OCI-LY3 (cell line): ENCODE measurements around the gene DBF4B.

ENCODE experiments used
- H2AFZ ChIP-seq: fragments of 200-600, 300-600 bp; shearing (Covaris generic); 2 replicates; pipeline ENCODE4 v1.6.0; 2014; ENCODE audit warnings: antibody characterized with exemption, low read depth, low read length
- H3K27ac ChIP-seq: fragments of 200-600, 300-600 bp; sonication (generic); 2 replicates; pipeline ENCODE4 v1.5.1; 2014; ENCODE audit warnings: mild to moderate bottlenecking, low read length, moderate library complexity, mixed read lengths
- H3K27me3 ChIP-seq: fragments of 200-600, 300-600 bp; sonication (generic); 2 replicates; pipeline ENCODE4 v1.6.1; 2014; ENCODE audit warnings: low read depth, low read length, mixed read lengths
- H3K36me3 ChIP-seq: fragments of 200-600, 300-600 bp; sonication (generic); replicated peaks from 2 replicates; pipeline ENCODE3; 2014; ENCODE audit warnings: low read depth, low read length, mixed read lengths
- H3K4me1 ChIP-seq: fragments of 300-600, 200-600 bp; sonication (generic); 2 replicates; pipeline ENCODE4 v1.6.1; 2014; ENCODE audit warnings: low read length, mixed read lengths
- H3K4me2 ChIP-seq: fragments of 200-600, 300-600 bp; sonication (generic); 2 replicates; pipeline ENCODE4 v1.6.1; 2014; ENCODE audit warnings: low read length, mixed read lengths
- H3K4me3 ChIP-seq: fragments of 300-600, 200-600 bp; sonication (generic); 2 replicates; pipeline ENCODE4 v1.5.1; 2014; ENCODE audit warnings: antibody characterized with exemption, mild to moderate bottlenecking, low read length, moderate library complexity
- H3K79me2 ChIP-seq: fragments of 300-600, 200-600 bp; shearing (Covaris generic); 2 replicates; pipeline ENCODE4 v1.6.1; 2014; ENCODE audit warnings: mild to moderate bottlenecking, low read length, mixed read lengths
- H3K9ac ChIP-seq: fragments of 300-600, 200-600 bp; shearing (Covaris generic); 2 replicates; pipeline ENCODE4 v1.6.0; 2014; ENCODE audit warnings: mild to moderate bottlenecking, low read length, moderate library complexity
- H3K9me3 ChIP-seq: fragments of 200-600, 300-600 bp; shearing (Covaris generic); 2 replicates; pipeline ENCODE4 v1.6.1; 2014; ENCODE audit warnings: low read length, mixed read lengths; ENCODE audit not compliant: insufficient read depth
- H4K20me1 ChIP-seq: fragments of 200-600, 300-600 bp; sonication (generic); 2 replicates; pipeline ENCODE4 v1.6.1; 2016; ENCODE audit warnings: low read length, mixed read lengths; ENCODE audit not compliant: insufficient read depth
- CTCF ChIP-seq: fragments of 200-600, 300-600 bp; sonication (generic); IDR thresholded peaks from 2 replicates; pipeline ENCODE4 v1.5.1; 2014; ENCODE audit warnings: antibody characterized with exemption, low read length, low read depth
- EZH2phosphoT487 ChIP-seq: fragments of 200-600 bp; shearing (Covaris generic); IDR thresholded peaks from 2 replicates; pipeline ENCODE4 v1.6.1; 2018; ENCODE audit warnings: antibody characterized with exemption, mixed run types, low read depth

The DBF4B gene

DNA sequence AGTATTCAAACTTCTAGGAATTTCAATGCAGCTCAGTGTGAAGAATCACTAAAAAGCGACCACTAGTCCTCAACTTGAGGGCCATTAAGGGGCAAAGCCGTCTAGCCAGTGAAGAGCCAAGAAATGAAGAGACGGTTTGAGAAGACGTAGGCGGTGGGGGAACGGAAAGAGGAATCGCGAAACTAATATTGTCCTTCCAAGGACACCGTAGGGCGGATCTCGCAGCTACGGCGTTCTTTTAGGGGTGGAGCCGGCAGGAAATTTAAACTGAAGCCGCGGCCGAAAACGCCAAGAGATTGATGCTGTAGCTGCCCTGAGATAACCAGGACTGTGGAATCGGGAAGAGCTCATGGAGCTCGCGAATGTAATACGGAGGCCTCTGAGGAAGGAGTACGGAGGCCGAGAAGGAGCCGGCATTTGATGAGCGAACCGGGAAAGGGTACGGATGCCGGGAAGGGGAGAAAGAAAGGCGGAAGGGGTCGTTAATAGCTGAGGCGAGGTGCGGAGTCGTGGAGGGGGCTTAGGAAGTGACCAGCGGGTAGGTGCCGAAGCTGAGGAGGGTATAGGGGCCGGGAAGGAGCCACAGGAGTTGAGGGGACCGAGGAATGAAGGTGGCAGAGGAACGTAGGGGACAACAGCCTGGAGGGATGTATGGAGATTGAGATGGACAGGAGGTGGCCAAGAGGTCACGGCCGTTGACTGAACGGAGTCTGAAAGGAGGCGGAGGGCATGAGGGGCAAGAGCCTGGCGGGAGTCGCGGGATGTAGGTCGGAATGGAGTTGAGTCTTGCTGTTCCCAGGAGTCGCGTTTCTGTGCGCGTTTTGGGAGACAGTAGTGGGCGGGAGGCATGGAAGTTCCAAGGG lies at the start of gene DBF4B:
Gene DBF4B (plus strand): TSS at position 265 of the 863 bp plus-strand sequence. CDS start 156 bp downstream, at position 421.
- Histone ChIP-seq H3K79me2 (peaks cover 22% of the 10 kb centered on the region), H3K4me2 (peak within 1 kb of the TSS; percentile 80), H3K4me1 (peaks cover 12% of the 10 kb centered on the region), H4K20me1 (no peaks in the 10 kb centered on the region), H3K9ac (peak within 1 kb of the TSS; percentile 86), H2AFZ (peak within 1 kb of the TSS; percentile 96), H3K27ac (peak within 1 kb of the TSS; percentile 78), H3K4me3 (peak within 1 kb of the TSS; percentile 87), H3K9me3 (no peaks in the 10 kb centered on the region), H3K36me3 (no peaks in the 10 kb centered on the region), H3K27me3 (no peaks in the 10 kb centered on the region)
- no peak for TF ChIP-seq CTCF

DNA sequence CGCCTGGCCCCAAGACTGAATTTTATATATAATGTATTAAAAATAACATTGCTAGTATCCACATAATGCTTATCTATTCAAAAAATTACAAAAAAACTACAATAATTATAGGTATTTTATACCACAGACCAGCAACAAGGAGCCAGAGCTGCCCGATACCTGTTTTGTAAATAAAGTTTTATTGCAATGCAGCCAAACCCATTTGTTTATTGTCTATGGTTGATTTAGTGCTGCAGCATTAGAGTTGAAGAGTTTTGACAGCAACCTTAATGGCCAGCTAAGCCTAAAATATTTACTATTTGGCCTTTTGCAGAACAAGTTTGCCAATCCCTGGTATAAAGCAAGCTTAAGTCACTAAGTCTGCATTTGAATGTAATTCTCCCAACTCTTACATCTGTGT lies 46.6 kb upstream of the DBF4B start:
- H3K4me2 ChIP-seq, result no peak overlapping the region
- no peak for TF ChIP-seq CTCF
- no peak for TF ChIP-seq EZH2phosphoT487
- H3K9me3 ChIP-seq, result no peaks in the 10 kb centered on the region
- no peak overlapping the region for H3K9ac ChIP-seq
- no peaks in the 10 kb centered on the region for H4K20me1 ChIP-seq
- H3K4me1 ChIP-seq, result no peaks in the 10 kb centered on the region
- H3K79me2 ChIP-seq, result no peaks in the 10 kb centered on the region
- H2AFZ ChIP-seq, result no peak overlapping the region
- no peak overlapping the region for H3K4me3 ChIP-seq
- H3K27ac ChIP-seq, result no peak overlapping the region
- no peaks in the 10 kb centered on the region for H3K36me3 ChIP-seq
- no peaks in the 10 kb centered on the region for H3K27me3 ChIP-seq

DNA sequence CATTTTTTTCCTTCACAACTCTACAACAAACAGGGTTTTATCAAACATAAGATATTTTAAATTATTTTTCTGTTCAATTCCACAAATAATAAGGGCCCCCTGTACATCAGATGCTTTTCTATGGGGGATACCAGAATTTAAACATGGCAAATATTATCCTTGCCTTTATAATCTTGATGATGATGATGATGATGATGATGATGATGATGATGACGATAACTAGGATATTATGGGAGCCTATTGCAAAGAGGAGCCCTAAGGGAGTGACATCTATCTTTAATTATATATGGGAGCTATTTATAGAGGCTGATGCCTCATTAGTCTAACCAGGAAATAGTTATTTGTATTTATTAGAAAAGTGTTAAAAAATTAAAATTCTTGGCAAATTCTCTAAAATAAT lies 45.4 kb upstream of the DBF4B start:
- no peaks in the 10 kb centered on the region for H3K9me3 ChIP-seq
- H3K79me2 ChIP-seq, result no peaks in the 10 kb centered on the region
- no peaks in the 10 kb centered on the region for H3K36me3 ChIP-seq
- TF ChIP-seq CTCF, result no peak
- TF ChIP-seq EZH2phosphoT487, result no peak
- H3K27ac ChIP-seq, result no peak overlapping the region
- no peaks in the 10 kb centered on the region for H3K27me3 ChIP-seq
- no peak overlapping the region for H3K4me3 ChIP-seq
- H3K4me2 ChIP-seq, result no peak overlapping the region
- no peaks in the 10 kb centered on the region for H3K4me1 ChIP-seq
- H3K9ac ChIP-seq, result no peak overlapping the region
- H2AFZ ChIP-seq, result no peak overlapping the region
- no peaks in the 10 kb centered on the region for H4K20me1 ChIP-seq

DNA sequence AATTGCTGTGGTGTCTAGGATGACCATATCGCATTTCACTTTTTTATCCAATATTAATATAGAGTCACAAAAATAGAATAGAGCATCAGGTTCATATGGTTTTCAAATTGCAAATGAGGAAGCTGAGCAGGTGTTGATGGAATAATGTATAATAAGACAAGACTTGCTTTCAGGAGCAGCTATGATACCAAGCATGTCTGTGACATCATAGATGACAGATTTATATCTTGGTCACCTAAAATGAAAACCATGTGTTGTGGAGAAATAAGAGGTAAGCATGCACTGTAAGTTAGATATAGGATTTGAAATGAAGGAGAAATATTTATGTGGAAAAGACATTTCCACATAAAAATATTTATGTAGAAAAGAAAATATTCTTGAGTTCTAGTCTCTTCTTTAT lies 43.6 kb upstream of the DBF4B start:
- H3K9ac ChIP-seq, result no peak overlapping the region
- H2AFZ ChIP-seq, result no peak overlapping the region
- no peak overlapping the region for H3K4me3 ChIP-seq
- no peaks in the 10 kb centered on the region for H3K79me2 ChIP-seq
- H3K27ac ChIP-seq, result no peak overlapping the region
- no peak overlapping the region for H3K4me2 ChIP-seq
- no peaks in the 10 kb centered on the region for H3K9me3 ChIP-seq
- H4K20me1 ChIP-seq, result no peaks in the 10 kb centered on the region
- TF ChIP-seq EZH2phosphoT487, result no peak
- TF ChIP-seq CTCF, result no peak
- H3K4me1 ChIP-seq, result no peaks in the 10 kb centered on the region
- no peaks in the 10 kb centered on the region for H3K36me3 ChIP-seq
- no peaks in the 10 kb centered on the region for H3K27me3 ChIP-seq
